ENCODE measurements around the gene ORC6.

- no peak for TF ChIP-seq CTCF (IDR thresholded peaks at IDR 0.05)
- no peak for TF ChIP-seq POLR2A (IDR thresholded peaks at IDR 0.05)
Measured at GRCh38 chr16:46745617-46746016, 56.2 kb downstream of the ORC6 start.
